Left ventricle myocardium superior (tissue), 1 donor: ENCODE measurements around the gene CHRNA9. TPM values are rescaled to one million over a fixed set of nuclear protein-coding genes. Genes with fewer than 3 reads are reported as not detected.

ENCODE experiments used
- total RNA-seq: library from RNA; stranded (reverse); fragmentation: NEBNext Ultra II Directional; extraction: Animal tissue kit (Norgen Biotek cat#: 25700); gene quantifications from one replicate; pipeline ENCODE4 v1.2.1, GENCODE V29; 2021
- donor health status: DM: no; HTN: yes; CAD: no; lungs with severe emphysema.

The CHRNA9 gene
- total RNA-seq, 1 donor from 2014 or later: not detected

Other genes starting within 250 kb of the CHRNA9 start
- gene RHOH, start 138.3 kb upstream of the CHRNA9 start, total RNA-seq: 0.67 TPM